NCI-H187 (cell line): ENCODE results near the gene CYP2J2.
"Not testable (repeated sequence)": the region's sequence is repeated elsewhere in the genome, so short reads cannot be mapped to it uniquely, and the experiment has no call there.

Experiments used
- DNase-seq, 2 experiments: peaks; one replicate each; lab custom pipeline; 2025; lab: John Stamatoyannopoulos, UW

Gene CYP2J2

GRCh38 chr1:59857679-59858354 lies 68.8 kb downstream of the CYP2J2 start:
- DNase-seq: no peak

GRCh38 chr1:59856725-59857338 lies 69.7 kb downstream of the CYP2J2 start:
- DNase-seq: no peak

- not testable (repeated sequence) for DNase-seq
Measured at GRCh38 chr1:59855297-59855696, 71.3 kb downstream of the CYP2J2 start.

- no peak for DNase-seq
Measured at GRCh38 chr1:59852117-59852516, 74.5 kb downstream of the CYP2J2 start.

GRCh38 chr1:59846895-59847282 lies 79.7 kb downstream of the CYP2J2 start:
- DNase-seq: no peak

- DNase-seq: no peak
Measured at GRCh38 chr1:59846209-59846894, 80.2 kb downstream of the CYP2J2 start.

- DNase-seq: no peak
Measured at GRCh38 chr1:59845091-59845490, 81.5 kb downstream of the CYP2J2 start.
